ENCODE data around the gene CHRNB1.

The CHRNB1 gene

GRCh38 chr17:7497228-7497627 is 52.4 kb downstream of the CHRNB1 start:
- Histone ChIP-seq H3K79me2 (ENCODE audit: insufficient read depth, low read length) (peaks cover 82% of the 10 kb centered on the region), H2AFZ (ENCODE audit: low read length) (no peak overlapping the region), H3K4me3 (ENCODE audit: low read length, poor library complexity, severe bottlenecking) (no peak overlapping the region), H3K36me3 (ENCODE audit: insufficient read depth, low read length) (peaks cover 69% of the 10 kb centered on the region), H3K9me2 (replicated peaks; ENCODE audit: low read depth, low read length) (no peaks in the 10 kb centered on the region), H3K9me3 (ENCODE audit: insufficient read depth, low read depth, low read length) (no peaks in the 10 kb centered on the region), H3K27me3 (ENCODE audit: insufficient read depth, low read length, poor library complexity, severe bottlenecking) (no peaks in the 10 kb centered on the region), H3K4me2 (ENCODE audit: low read depth, low read length, poor library complexity, severe bottlenecking) (no peak overlapping the region), H3K9ac (ENCODE audit: low read depth, low read length, poor library complexity, severe bottlenecking) (no peak overlapping the region), H3K4me1 (ENCODE audit: insufficient read depth, low read length, poor library complexity, severe bottlenecking) (peaks cover 13% of the 10 kb centered on the region), H4K20me1 (ENCODE audit: insufficient read depth, low read length, poor library complexity, severe bottlenecking) (peaks cover 90% of the 10 kb centered on the region), H3F3A (ENCODE audit: low read depth) (no peaks in the 10 kb centered on the region)
- TF ChIP-seq CTCF (conservative IDR thresholded peaks at IDR 0.05; ENCODE audit: low read length) (no peak), EZH2phosphoT487 (IDR thresholded peaks at IDR 0.05; ENCODE audit: borderline replicate concordance) (no peak)

DNA sequence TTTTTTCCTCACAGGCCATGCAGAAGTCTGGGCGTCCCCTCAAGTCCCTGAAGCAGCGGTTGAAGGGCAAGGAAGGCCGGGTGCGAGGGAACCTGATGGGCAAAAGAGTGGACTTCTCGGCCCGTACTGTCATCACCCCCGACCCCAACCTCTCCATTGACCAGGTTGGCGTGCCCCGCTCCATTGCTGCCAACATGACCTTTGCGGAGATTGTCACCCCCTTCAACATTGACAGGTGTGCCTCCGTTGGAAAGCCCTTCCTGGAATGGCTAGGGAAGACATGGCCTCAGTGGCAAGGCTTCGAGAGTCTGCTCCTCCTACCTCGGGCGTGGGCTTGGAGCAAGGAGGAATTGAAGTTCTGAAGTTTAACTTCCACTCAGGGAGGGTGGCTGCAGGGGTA is 52.8 kb downstream of the CHRNB1 start:
- Histone ChIP-seq H3K4me1 (ENCODE audit: insufficient read depth, low read length, poor library complexity, severe bottlenecking) (peaks cover 11% of the 10 kb centered on the region), H3K9me3 (ENCODE audit: insufficient read depth, low read depth, low read length) (no peaks in the 10 kb centered on the region), H2AFZ (ENCODE audit: low read length) (no peak overlapping the region), H3K9me2 (replicated peaks; ENCODE audit: low read depth, low read length) (no peaks in the 10 kb centered on the region), H3K79me2 (ENCODE audit: insufficient read depth, low read length) (peaks cover 78% of the 10 kb centered on the region), H3F3A (ENCODE audit: low read depth) (no peaks in the 10 kb centered on the region), H3K4me3 (ENCODE audit: low read length, poor library complexity, severe bottlenecking) (no peak overlapping the region), H3K27me3 (ENCODE audit: insufficient read depth, low read length, poor library complexity, severe bottlenecking) (no peaks in the 10 kb centered on the region), H4K20me1 (ENCODE audit: insufficient read depth, low read length, poor library complexity, severe bottlenecking) (peaks cover 89% of the 10 kb centered on the region), H3K36me3 (ENCODE audit: insufficient read depth, low read length) (peaks cover 73% of the 10 kb centered on the region), H3K9ac (ENCODE audit: low read depth, low read length, poor library complexity, severe bottlenecking) (no peak overlapping the region), H3K4me2 (ENCODE audit: low read depth, low read length, poor library complexity, severe bottlenecking) (no peak overlapping the region)
- TF ChIP-seq CTCF (conservative IDR thresholded peaks at IDR 0.05; ENCODE audit: low read length) (no peak), EZH2phosphoT487 (IDR thresholded peaks at IDR 0.05; ENCODE audit: borderline replicate concordance) (no peak)

- Histone ChIP-seq H2AFZ (ENCODE audit: low read length) (no peak overlapping the region), H3K4me2 (ENCODE audit: low read depth, low read length, poor library complexity, severe bottlenecking) (no peak overlapping the region), H3K27me3 (ENCODE audit: insufficient read depth, low read length, poor library complexity, severe bottlenecking) (no peaks in the 10 kb centered on the region), H3K79me2 (ENCODE audit: insufficient read depth, low read length) (peaks cover 62% of the 10 kb centered on the region), H3K4me1 (ENCODE audit: insufficient read depth, low read length, poor library complexity, severe bottlenecking) (no peaks in the 10 kb centered on the region), H3K9me2 (replicated peaks; ENCODE audit: low read depth, low read length) (no peaks in the 10 kb centered on the region), H3F3A (ENCODE audit: low read depth) (no peaks in the 10 kb centered on the region), H3K36me3 (ENCODE audit: insufficient read depth, low read length) (peaks cover 88% of the 10 kb centered on the region), H3K4me3 (ENCODE audit: low read length, poor library complexity, severe bottlenecking) (no peak overlapping the region), H3K9me3 (ENCODE audit: insufficient read depth, low read depth, low read length) (no peaks in the 10 kb centered on the region), H3K9ac (ENCODE audit: low read depth, low read length, poor library complexity, severe bottlenecking) (no peak overlapping the region), H4K20me1 (ENCODE audit: insufficient read depth, low read length, poor library complexity, severe bottlenecking) (peaks cover 84% of the 10 kb centered on the region)
- TF ChIP-seq CTCF (conservative IDR thresholded peaks at IDR 0.05; ENCODE audit: low read length) (no peak), EZH2phosphoT487 (IDR thresholded peaks at IDR 0.05; ENCODE audit: borderline replicate concordance) (no peak)
Observed at GRCh38 chr17:7499161-7499560, 54.3 kb downstream of the CHRNB1 start.
